GM12872 (cell line): ENCODE measurements around the gene INTS6L.

Experiments
- CTCF ChIP-seq: IDR thresholded peaks from 3 replicates; pipeline ENCODE4 v1.5.1; 2011; ENCODE audit warnings: low read depth, mild to moderate bottlenecking, low read length, moderate library complexity; ENCODE audit not compliant: insufficient read depth

INTS6L gene

GRCh38 chrX:135528254-135528653 is 7.8 kb downstream of the INTS6L start:
- no peak for TF ChIP-seq CTCF

GRCh38 chrX:135528756-135529155 is 8.3 kb downstream of the INTS6L start:
- no peak for TF ChIP-seq CTCF

GRCh38 chrX:135530097-135530496 is 9.6 kb downstream of the INTS6L start:
- no peak for TF ChIP-seq CTCF

- TF ChIP-seq CTCF = no peak
These were observed 11.4 kb downstream of the INTS6L start for GRCh38 chrX:135531813-135532212.

- TF ChIP-seq CTCF = no peak
These were observed 14.8 kb downstream of the INTS6L start for GRCh38 chrX:135535077-135535940.

- no peak for TF ChIP-seq CTCF
These were observed 16.4 kb downstream of the INTS6L start for GRCh38 chrX:135536877-135537276.

- no peak for TF ChIP-seq CTCF
These were observed 20.9 kb downstream of the INTS6L start for GRCh38 chrX:135541351-135541750.

GRCh38 chrX:135543172-135543571 is 22.7 kb downstream of the INTS6L start:
- no peak for TF ChIP-seq CTCF
